GM21528 (cell line): ENCODE results near the gene LAMB4.

Source experiments
- ATAC-seq: cut with Tn5 transposase; IDR thresholded peaks from one replicate; pipeline ENCODE4 v1.9.1; 2021; ENCODE audit warnings: mild to moderate bottlenecking, moderate library complexity; ENCODE audit not compliant: unreplicated experiment, low FRiP score

The LAMB4 gene

DNA sequence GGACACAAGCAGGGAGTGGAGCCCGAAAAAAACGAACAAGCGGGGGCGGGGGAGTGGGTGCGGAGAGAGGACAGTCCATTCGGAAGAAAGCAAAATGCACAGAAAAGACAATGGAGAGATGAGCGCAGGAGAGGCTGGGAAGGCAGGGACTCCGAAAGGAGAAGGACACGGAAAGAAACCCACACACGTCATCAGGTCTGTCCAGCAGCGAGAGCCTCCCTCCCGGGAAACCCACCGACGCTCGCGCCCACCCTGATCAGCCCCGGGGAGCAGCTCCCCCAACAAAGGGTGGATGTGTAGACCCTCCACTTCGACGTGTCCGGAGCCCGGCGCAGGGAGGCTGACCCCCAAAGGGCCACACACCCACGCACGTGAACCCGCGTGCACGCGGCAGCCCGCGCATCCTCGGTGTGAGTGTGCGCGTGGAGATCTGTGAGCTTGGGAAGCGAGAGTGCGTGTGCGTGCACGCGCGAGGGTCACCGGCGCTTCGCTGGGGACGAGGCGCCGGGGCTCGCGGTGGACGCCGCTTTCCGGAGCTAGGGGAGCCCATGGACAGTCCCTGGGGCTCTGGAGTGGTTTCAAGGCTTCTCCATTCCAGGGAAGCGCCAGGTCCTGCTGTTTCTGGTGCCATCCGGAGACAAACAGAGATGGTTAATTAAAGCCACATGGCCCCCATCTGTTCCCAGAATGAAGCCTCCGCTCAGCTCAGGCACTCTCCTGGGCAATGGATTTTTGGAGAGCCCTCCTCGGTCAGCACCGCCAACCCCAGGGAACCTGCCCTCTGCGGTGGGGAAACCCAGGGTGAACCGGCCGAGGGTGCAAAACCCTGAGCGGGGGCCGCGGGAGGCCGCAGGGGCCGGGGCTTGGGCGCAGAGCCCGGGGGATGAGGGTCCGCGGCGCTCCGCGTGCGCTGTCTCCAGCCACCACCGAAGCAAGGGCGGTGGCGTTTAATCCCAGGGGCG lies 128.1 kb downstream of the LAMB4 start:
- ATAC-seq = no peak

DNA sequence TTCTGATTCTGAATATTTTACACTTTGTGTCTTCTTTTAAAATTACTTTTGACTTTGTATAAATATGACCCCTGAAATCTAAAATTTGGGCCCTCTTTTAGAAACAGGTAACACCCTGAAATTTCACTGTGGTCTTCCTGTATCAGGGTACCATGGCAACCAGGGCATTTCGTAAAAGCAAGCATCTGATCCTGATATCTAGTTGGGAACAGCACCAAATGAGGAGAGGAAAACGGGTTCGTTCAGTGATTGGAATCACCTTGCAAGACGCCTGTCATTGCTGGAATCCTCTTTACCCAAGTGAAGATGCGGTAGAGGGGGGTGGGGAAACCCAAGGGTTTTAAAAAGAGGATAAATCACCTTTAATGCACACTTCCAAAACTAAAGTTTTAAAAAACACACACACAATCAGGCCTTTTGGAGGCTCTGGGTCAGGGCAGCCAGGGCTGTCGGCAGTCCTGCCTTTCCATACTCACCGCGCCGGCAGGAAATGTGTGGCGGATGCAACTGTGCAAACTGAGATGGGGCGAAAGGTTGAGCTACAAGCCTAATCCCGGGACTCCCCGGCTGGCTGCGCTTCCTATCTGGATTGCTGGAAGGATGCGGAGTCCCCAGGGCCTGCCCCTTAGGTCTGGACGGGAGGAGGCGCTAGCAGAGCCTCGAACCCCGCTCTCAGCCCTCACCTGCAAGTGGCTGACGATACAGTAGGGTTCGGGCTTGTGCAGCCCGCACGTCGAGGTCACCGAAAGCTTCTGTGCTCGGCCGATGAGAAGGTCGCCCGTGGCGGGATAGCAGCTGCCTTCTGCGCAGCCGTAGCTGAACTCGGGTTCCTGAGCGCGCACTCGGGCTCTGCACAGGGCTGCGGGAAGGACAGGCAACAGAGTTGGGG lies 129.0 kb downstream of the LAMB4 start:
- no peak for ATAC-seq

DNA sequence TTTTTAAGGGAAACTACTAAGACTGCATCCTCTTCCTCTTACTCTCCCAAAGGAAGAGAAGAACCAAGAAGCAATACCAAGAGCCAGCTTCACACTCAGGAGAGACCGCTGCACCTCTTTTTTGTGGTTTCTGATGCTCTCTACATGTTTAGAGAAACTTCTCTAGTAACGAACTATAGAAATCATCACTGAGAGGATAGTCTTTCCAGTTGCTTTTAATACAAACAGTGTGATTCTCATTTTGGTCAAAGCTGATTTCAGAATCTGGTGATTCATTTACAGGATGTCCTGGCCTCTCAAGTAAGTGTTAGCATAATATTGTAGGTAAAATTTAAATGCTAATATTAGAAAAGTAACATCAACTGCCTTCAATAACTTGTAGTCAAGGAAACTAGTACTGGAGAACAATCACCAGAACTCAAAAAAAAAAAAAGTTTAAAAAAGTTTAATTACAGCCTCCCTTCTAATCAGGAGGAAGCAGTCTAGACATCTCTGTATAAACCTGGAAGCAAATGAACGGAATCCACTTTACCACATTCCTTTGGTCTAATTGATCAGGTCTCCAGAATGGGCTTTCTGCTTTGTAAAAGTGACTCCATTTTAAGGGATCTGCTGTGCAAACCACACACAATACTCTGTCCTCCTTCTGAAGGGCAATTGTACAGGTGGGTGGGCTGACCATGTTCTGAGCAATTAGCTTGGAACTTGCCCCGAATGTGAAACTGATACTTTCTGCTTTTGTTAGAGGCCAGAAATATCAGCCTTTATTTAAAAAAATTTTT lies 130.2 kb downstream of the LAMB4 start:
- ATAC-seq = no peak

DNA sequence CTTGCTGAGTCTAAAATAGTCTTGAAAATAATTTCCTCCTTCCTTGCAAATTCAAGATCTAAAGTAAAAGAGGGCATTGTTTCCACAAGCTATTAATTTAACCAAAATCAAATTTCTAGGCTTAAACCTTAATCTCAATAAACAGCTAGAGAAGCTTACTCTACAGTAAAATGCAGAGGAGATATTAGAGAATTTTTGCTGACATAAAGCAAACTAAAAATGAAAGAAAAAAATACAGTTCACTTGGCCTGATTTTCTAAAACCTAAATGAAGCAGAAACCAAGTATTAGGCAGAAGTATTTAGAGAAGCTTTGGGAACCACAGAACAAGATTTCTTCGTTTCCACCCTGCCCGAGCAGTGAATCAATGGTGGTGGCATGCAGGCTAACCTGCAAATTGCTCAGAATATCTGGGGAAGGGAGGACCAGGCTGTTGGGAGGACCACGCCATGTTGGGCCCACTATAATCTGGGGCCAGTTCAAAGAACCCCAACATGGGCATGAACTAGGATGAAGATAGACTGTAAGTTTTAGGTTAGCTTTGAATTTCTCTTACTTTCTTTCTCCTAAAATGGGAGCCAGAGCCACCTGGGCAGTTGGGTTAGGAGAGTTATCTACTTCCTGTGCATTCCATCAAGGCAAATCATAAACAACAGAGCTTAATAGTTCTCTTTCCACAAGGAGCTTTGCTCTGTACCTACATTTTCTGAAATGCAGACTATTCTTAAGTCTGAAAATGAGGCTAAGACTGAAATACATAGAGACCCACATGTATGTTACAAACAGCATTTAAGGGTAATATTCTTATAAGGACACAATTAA lies 131.3 kb downstream of the LAMB4 start:
- no peak for ATAC-seq

DNA sequence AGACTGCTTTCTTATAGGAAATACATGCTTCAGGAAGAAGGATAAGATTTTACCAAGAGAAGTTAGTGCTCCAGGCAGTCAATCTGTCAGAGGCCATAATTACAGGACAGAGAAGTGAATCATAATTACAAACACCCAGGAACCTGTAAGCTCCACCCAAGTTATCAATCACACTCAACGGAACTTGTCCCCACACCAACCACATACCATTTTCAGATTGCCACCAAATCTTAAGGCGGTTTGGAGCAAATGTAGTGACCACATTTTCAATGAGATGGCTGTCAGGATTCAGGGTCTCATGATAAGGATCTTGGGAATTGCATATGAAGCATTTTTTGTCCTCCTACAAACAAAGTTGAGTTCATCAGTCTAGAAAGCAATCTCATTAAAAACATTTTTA lies 132.0 kb downstream of the LAMB4 start:
- no peak for ATAC-seq

DNA sequence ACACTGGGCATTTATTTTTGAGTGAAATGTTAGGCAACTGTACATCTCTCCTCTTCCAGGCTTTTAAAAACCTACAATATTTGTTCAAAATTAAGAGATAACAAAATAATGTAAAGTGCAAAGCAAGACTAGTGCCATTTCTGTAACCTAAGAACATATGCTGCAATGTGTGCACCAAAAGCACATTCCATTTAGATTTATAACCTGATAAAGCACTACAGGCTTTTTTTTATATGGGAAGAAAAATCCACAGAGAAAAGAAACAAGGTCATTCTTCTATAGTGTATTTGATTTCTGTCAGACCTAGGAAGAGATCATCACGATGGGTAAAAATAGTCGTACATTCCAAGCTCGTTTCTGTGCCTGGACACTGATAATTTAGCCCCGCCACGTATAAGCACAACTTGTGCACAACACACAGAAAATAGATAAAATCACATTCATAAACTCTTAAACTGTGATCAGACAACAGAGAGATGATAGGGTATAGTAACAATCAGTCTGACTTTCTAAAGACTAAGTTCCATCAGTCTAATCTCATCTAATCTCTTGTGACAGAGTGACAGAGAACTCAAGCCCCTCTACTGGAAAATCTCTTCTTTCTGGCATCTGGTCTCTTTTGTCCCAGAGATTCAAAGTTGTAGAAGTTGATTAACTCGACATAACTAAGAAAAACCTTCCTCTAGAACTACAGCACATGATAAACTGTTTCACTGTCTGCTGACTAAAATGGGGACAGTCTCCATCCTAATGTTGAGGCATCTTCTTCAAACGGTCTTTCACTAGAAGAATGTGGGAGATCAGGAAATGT lies 133.9 kb downstream of the LAMB4 start:
- ATAC-seq = no peak

DNA sequence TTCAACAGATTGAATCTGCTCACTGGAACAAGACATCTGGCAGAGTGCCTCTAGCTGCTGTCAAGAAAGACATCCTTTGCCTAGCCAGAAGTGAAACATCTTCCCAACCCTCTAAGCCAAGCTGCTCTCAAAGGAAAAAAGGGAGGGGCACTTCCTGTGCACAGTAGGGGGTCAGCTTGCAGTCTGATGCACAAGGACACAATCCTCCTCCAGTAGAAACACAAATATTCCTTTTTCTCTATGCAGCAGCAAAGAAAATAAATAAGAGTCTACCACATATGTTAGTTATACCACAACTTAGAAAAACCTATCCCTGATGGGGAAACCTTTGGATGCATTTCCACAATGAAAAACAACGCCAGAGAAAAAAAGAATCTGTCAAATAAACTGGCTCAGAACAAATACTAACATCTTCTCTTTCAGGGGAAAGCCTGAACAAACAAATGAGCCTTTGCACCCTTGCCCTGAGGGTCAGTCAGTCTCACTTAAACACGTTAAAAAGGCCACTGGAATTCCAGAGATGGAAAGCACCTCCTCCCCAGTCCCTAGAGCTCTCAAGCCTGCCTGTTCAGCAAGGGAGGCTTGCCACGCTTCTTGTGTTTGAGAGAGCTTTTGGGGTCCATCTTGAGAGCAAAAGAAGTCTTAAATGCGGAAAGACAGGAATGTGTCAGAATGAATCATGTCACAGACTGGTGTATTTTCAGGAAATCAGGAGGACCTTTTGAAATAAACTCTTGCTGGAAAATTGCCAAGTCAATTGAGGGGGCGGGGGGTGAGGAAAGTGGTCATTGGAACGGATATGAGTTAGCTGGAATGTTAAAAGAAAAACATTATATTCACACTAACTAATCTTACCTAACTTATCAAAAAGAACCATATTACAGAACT lies 134.7 kb downstream of the LAMB4 start:
- no peak for ATAC-seq

DNA sequence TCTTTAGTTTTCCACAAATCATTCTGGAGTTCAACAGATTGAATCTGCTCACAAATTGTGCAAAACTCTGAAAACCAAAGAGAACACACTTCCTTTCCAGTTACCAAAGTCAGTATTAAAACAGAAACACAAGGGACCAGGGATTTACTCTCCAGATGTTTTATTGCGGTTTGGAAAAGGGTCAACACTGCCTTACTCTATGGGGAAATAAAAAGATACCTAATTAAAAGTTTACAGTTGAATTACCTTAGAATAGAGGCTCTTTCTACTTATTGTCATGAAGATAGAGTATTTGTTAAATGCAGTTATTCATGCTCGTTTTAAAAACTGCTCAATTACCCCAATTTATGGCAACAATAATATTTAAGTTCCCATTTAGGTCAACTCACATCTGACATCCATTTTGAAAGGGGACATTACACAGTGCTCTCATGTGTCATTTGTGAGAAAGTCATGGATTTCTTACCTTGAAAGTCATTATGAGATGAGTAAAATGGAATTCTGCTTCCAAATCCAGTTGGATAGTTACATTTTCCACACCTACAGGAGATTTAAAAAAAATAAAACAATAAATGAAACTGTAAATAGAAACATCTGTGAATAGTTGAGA lies 135.6 kb downstream of the LAMB4 start:
- no peak for ATAC-seq

DNA sequence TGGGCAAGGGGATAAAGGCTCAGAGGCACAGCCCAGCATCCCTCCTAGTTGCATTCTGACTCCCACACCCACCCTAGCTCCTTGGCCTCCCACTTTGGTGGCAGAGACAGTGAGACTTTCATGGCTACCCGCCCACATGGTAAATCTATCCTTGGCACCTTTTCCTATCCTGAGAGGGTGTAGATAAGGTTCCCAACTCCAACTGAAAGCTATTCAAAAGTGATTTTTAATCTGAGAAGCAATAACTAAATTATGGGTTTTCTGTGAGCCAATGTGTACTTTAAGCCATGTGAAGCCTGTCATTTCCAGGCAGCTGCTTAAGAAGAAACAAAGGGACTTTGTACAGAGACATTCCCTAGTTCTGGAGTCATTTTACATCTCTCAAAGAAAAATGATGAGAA lies 136.3 kb downstream of the LAMB4 start:
- no peak for ATAC-seq

DNA sequence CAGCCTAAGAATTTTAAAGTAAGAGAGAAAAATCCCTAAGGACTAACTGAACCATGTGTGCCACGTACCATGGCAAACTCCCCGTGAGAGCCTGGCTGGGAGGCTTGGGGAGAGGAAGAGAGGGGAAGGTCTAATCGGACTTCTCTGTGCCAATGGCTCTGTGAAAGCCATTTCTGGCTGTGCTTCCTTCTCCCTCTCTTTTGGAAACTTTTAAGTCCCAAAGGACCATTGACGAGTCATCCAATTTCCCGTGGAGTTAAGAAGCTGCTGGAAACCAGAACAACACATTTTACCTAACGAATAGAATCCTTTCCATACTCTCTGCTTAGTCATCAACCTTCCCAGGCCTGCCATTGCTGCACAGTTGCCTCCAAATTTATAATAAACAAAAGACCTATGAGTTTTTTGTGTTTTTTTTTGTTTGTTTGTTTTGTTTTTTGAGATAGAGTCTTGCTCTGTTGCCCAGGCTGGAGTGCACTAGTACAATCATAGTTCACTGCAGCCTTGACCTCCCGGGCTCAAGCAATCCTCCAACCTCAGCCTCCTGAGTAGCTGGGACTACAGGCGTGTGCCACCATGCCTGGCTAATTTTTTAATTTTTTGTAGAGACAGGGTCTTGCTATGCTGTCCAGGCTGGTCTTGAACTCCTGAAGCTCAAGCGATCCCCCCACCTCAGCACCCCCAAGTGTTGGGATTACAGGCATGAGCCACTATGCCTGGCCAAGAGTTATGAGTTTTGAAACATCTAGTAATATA lies 140.4 kb downstream of the LAMB4 start:
- no peak for ATAC-seq

DNA sequence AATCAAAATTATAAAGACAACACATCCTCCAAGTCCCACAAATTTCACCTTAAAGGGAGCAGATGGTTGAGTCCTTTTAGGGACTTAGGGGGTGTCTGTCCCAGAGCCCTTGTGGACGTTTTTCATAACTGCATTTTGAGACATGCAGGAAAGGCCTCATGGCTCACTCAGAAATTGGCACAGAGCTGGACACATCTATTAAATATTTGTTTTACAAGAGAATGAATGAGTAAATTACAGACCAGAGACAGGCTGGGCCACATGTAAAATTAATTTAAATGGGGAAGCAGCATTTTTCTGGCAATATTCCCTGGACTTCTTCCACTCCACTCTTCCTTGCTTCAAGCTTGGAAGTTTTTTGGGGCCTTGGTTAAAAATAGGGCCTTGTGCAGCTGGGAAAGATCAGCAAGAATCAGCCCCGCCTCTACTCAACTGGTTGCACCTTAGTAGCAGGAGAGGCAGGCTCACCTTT lies 147.2 kb downstream of the LAMB4 start:
- no peak for ATAC-seq

DNA sequence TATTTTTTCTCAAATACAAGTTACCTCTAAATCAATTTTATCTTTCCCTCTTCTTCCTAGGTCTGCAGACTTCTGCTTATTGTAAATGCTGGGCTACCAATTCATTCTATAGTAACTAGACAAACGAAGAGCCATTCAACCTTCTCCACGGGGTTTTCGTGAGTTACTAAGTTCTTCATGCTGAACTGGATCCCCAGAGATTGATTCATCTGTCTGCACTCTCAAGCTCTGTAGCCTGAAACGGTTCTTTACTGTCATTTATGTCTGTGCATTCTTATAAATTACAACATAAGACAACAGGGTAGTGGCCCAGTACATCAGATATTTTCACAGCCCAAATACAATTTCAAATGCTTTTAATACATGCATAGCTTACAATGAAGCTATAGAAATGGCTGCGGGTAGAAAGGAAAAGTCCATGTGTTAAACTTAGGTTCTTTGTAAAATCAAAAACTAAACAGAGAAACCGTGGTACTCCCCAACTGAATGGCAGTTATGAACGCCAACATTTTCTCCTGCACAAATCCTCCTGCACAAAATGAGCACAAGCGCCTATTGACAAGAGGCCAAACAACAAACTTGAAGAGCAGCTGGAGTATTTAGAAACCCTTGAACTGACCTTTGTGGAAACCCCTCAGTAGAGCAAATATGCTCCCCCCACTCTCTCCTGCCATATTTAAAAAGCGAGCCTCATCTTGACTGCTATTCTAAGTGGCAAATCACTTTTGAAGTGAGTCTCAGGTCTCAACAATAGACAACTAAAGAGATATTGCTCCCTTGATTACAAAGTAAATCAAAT lies 147.9 kb downstream of the LAMB4 start:
- ATAC-seq = no peak

DNA sequence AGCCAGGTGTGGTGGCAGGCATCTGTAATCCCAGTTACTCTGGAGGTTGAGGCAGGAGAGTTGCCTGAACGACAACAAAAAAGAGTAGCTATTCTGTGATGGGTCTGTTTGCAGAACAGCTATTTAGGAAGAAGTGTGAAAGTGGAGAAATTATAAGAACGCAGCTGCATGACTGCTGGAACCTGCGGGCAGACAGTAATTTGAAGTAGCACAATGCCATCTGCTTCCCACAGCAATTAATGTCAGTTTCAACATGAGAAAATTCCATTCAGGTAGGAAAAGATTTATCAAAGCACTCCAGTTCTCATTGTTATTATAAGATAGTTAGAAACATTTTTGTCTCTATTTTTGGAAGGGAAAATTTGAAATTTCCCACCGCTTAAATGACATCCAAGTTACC lies 148.7 kb downstream of the LAMB4 start:
- no peak for ATAC-seq

DNA sequence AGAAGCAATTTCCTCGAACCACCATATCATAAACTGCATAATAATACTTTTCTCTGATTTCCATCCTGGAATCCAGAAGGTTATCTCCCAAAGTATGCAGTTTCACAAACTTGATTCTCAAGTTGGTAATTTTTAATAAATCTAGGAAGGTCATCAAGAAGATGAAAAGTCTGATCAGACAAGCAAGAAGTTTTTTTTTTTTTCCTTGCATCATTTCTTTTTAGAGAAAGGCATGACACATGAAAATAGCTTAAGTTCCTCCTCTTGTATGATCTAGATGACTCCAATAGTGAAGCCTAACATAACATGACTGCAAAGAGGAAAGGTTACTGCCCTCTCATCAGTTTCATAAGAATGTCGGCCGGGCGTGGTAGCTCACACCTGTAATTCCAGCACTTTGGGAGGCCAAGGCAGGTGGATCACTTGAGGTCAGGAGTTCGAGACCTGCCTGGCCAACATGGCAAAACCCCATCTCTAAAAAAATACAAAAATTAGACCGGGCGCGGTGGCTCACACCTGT lies 149.4 kb downstream of the LAMB4 start:
- no peak for ATAC-seq

DNA sequence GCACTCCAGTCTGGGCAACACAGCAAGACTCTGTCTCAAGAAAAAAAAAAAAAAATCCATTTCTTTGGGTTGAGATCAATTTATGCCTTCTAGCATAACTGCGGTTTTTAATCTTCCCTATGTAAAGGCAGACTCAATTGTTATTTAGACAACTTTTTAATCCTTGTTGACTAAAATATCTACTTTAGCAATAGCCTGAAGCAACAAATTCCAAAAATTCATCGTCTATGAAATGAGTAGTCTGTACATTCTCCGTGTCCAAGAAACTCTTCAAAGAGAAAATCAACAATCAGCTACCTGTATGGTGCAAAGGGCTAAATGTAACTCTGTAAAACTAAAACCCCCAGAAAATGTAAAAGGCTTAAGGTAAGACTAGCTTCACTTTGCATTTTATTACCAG lies 150.0 kb downstream of the LAMB4 start:
- no peak for ATAC-seq
